Peyer's patch (tissue), 4 donors: ENCODE measurements around the gene EXOC3. TPM values are rescaled to one million over a fixed set of nuclear protein-coding genes. Genes with fewer than 3 reads are reported as not detected.

Experiments
- DNase-seq, 3 donors: peaks; one replicate each; pipeline ENCODE4 v3.0.0-alpha.2; 2017 to 2019
- H3K27ac ChIP-seq, 4 donors: fragments of 200-600 bp; sonication (generic); one replicate each; pipeline ENCODE4 v1.5.1; 2016 to 2019
- H3K27me3 ChIP-seq, 2 donors: fragments of 200-600 bp; sonication (generic); one replicate each; pipeline ENCODE4 v1.5.1; 2019
- H3K36me3 ChIP-seq, 3 donors: fragments of 200-600 bp; sonication (generic); one replicate each; pipeline ENCODE4 v1.5.1; 2016 to 2019
- H3K4me1 ChIP-seq, 4 donors: fragments of 200-600 bp; sonication (generic); one replicate each; pipeline ENCODE4 v1.5.1; 2016 to 2019
- H3K4me3 ChIP-seq, 4 donors: fragments of 200-600 bp; sonication (generic); 1 replicate in 3 of 4; 2 replicates in 1 of 4; pipeline ENCODE4 v1.5.1; 2016 to 2019; ENCODE audit warnings: mild to moderate bottlenecking in 1 of 4
- H3K9me3 ChIP-seq, 4 donors: fragments of 200-600 bp; sonication (generic); one replicate each; pipeline ENCODE4 v1.5.1; 2016 to 2019; ENCODE audit warnings: mild to moderate bottlenecking in 1 of 4
- POLR2A ChIP-seq, 2 donors: fragments of 450-650 bp; IDR thresholded peaks; one replicate each; pipeline ENCODE4 v1.5.1; 2017; ENCODE audit warnings: antibody characterized with exemption in 2 of 2, mild to moderate bottlenecking in 2 of 2, moderate library complexity in 2 of 2
- total RNA-seq, 4 donors: library from RNA; depleted of rRNA; stranded (reverse); fragments of >200 nt; gene quantifications; one replicate each; pipeline ENCODE4 v1.1.0, GENCODE V29; 2016
- TF ChIP-seq, protein P1 (sequence below), 6 experiments: fragments of 450-650 bp in 4 of 6; fragments of 200-600 bp in 2 of 6; sonication (generic) in 1 of 6; IDR thresholded peaks; one replicate each; pipeline ENCODE4 v1.5.1; 2017 to 2019; ENCODE audit warnings: antibody characterized with exemption in 6 of 6, mild to moderate bottlenecking in 3 of 6, moderate library complexity in 1 of 6

EXOC3 gene
- total RNA-seq, 4 donors from 2014 or later: 74.3 to 201 (median 141) TPM

- no peaks in the 10 kb centered on the region for H3K9me3 ChIP-seq
- no peak for DNase-seq
- peaks cover 0 to 4% (median 0%) of the 10 kb centered on the region in 3 donors for H3K36me3 ChIP-seq
- no peaks in the 10 kb centered on the region for H3K4me1 ChIP-seq
- H3K27ac ChIP-seq: no peak overlapping the region
- TF ChIP-seq POLR2A (IDR thresholded peaks at IDR 0.05): no peak
- TF ChIP-seq, protein P1, sequence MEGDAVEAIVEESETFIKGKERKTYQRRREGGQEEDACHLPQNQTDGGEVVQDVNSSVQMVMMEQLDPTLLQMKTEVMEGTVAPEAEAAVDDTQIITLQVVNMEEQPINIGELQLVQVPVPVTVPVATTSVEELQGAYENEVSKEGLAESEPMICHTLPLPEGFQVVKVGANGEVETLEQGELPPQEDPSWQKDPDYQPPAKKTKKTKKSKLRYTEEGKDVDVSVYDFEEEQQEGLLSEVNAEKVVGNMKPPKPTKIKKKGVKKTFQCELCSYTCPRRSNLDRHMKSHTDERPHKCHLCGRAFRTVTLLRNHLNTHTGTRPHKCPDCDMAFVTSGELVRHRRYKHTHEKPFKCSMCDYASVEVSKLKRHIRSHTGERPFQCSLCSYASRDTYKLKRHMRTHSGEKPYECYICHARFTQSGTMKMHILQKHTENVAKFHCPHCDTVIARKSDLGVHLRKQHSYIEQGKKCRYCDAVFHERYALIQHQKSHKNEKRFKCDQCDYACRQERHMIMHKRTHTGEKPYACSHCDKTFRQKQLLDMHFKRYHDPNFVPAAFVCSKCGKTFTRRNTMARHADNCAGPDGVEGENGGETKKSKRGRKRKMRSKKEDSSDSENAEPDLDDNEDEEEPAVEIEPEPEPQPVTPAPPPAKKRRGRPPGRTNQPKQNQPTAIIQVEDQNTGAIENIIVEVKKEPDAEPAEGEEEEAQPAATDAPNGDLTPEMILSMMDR (IDR thresholded peaks at IDR 0.05): no peak
- H3K27me3 ChIP-seq: no peaks in the 10 kb centered on the region
- no peak overlapping the region for H3K4me3 ChIP-seq
Observed at GRCh38 chr5:493119-493701, 50.2 kb downstream of the EXOC3 start.

- no peaks in the 10 kb centered on the region for H3K27me3 ChIP-seq
- H3K27ac ChIP-seq: no peak overlapping the region
- no peaks in the 10 kb centered on the region for H3K9me3 ChIP-seq
Observed at GRCh38 chr5:493758-494157, 50.8 kb downstream of the EXOC3 start.

DNA sequence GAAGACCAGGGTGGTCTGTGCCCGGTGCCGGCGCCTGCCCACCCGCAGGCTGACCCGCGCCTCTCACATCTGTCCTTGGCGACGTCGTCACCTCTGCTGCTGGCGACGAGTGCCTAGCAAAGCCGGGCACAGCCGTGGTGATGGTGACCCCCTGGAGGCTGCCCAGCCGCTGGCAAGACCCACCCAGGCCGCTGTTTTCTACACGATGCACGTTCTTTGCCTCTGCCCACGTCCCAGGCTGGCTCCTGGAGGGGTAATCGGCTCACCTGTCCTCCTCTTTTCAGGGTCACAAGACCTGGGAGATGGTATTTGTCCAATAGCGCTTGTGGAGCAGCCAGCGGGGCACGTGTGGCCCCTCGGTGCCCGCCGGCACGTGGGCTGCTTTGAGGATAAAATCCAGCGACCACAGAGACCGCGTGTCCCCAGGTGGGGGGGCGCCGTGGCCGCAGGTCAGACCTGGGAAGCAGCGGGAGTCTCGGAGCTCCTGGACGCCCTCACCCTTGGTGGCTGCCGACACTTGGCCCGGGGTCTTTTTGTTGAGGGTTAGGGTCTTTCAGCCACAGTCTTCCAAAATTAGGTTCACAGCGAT lies 51.8 kb downstream of the EXOC3 start:
- Histone ChIP-seq H3K4me1 (no peaks in the 10 kb centered on the region), H3K4me3 (no peak overlapping the region), H3K27ac (no peak overlapping the region), H3K36me3 (peaks cover 0 to 4% (median 0%) of the 10 kb centered on the region in 3 donors), H3K9me3 (no peaks in the 10 kb centered on the region), H3K27me3 (no peaks in the 10 kb centered on the region)
- TF ChIP-seq, protein P1 (IDR thresholded peaks at IDR 0.05): no peak
- TF ChIP-seq POLR2A (IDR thresholded peaks at IDR 0.05): no peak
- no peak for DNase-seq

More at GRCh38 chr5:493758-494157, 50.8 kb downstream of the EXOC3 start:
- Histone ChIP-seq H3K4me1 (no peaks in the 10 kb centered on the region), H3K4me3 (no peak overlapping the region), H3K36me3 (peaks cover 0 to 4% (median 0%) of the 10 kb centered on the region in 3 donors)
- TF ChIP-seq, protein P1 (IDR thresholded peaks at IDR 0.05): no peak
- no peak for TF ChIP-seq POLR2A (IDR thresholded peaks at IDR 0.05)
- no peak for DNase-seq

- Histone ChIP-seq H3K27ac (no peak overlapping the region), H3K27me3 (no peaks in the 10 kb centered on the region), H3K36me3 (no peaks in the 10 kb centered on the region), H3K4me3 (no peak overlapping the region), H3K4me1 (no peaks in the 10 kb centered on the region), H3K9me3 (no peaks in the 10 kb centered on the region)
- TF ChIP-seq, protein P1 (IDR thresholded peaks at IDR 0.05): no peak
- no peak for TF ChIP-seq POLR2A (IDR thresholded peaks at IDR 0.05)
- no peak for DNase-seq
Observed at GRCh38 chr5:496028-496427, 53.1 kb downstream of the EXOC3 start.

- H3K27me3 ChIP-seq: no peaks in the 10 kb centered on the region
- TF ChIP-seq, protein P1 (IDR thresholded peaks at IDR 0.05): no peak
- no peak for TF ChIP-seq POLR2A (IDR thresholded peaks at IDR 0.05)
- no peaks in the 10 kb centered on the region for H3K9me3 ChIP-seq
- no peak overlapping the region for H3K27ac ChIP-seq
- H3K4me1 ChIP-seq: no peaks in the 10 kb centered on the region
- H3K36me3 ChIP-seq: no peaks in the 10 kb centered on the region
- no peak for DNase-seq
- no peak overlapping the region for H3K4me3 ChIP-seq
Observed at GRCh38 chr5:497090-497700, 54.2 kb downstream of the EXOC3 start.
